Neural cell (in vitro differentiated cells): ENCODE data around the gene FGFR1OP2.

Experiments used
- CTCF ChIP-seq: fragments of 450-650 bp; IDR thresholded peaks from 2 replicates; pipeline ENCODE4 v1.5.1; 2014; ENCODE audit warnings: antibody characterized with exemption, mild to moderate bottlenecking, moderate library complexity; ENCODE audit not compliant: poor library complexity, severe bottlenecking
- SMC3 ChIP-seq: fragments of 450-650 bp; conservative IDR thresholded peaks from 2 replicates; pipeline ENCODE4 v1.6.1; 2014; ENCODE audit warnings: antibody characterized with exemption, mild to moderate bottlenecking, moderate library complexity; ENCODE audit not compliant: poor library complexity

- TF ChIP-seq CTCF (no peak), SMC3 (no peak)
Observed at GRCh38 chr12:26988703-26989102, 50.4 kb downstream of the FGFR1OP2 start.
